ENCODE data around the gene FBXO8.
"Not testable (repeated sequence)": the region's sequence is repeated elsewhere in the genome, so short reads cannot be mapped to it uniquely, and the experiment has no call there.

Gene FBXO8

GRCh38 chr4:174282836-174283506, 496 bp downstream of the FBXO8 start:
- DNase-seq, result peak; percentile 77

GRCh38 chr4:174281901-174282300, 1.6 kb downstream of the FBXO8 start:
- no peak for DNase-seq

GRCh38 chr4:174281182-174281737, 2.2 kb downstream of the FBXO8 start:
- DNase-seq, result no peak

- DNase-seq, result no peak
Observed at GRCh38 chr4:174279433-174280155, 3.9 kb downstream of the FBXO8 start.

GRCh38 chr4:174278467-174278866, 5.0 kb downstream of the FBXO8 start:
- DNase-seq, result no peak

- no peak for DNase-seq
Observed at GRCh38 chr4:174277433-174277832, 6.0 kb downstream of the FBXO8 start.

- DNase-seq, result no peak
Observed at GRCh38 chr4:174275101-174275500, 8.4 kb downstream of the FBXO8 start.

- no peak for DNase-seq
Observed at GRCh38 chr4:174274436-174274835, 9.0 kb downstream of the FBXO8 start.

GRCh38 chr4:174273930-174274329, 9.5 kb downstream of the FBXO8 start:
- DNase-seq, result no peak

GRCh38 chr4:174266416-174266815, 17.1 kb downstream of the FBXO8 start:
- no peak for DNase-seq

GRCh38 chr4:174265916-174266315, 17.6 kb downstream of the FBXO8 start:
- DNase-seq, result no peak

GRCh38 chr4:174263445-174263736, 20.1 kb downstream of the FBXO8 start:
- DNase-seq, result no peak

GRCh38 chr4:174262624-174263444, 20.6 kb downstream of the FBXO8 start:
- DNase-seq, result no peak

GRCh38 chr4:174261432-174261831, 22.0 kb downstream of the FBXO8 start:
- DNase-seq, result not testable (repeated sequence)

- DNase-seq, result no peak
Observed at GRCh38 chr4:174260099-174260498, 23.4 kb downstream of the FBXO8 start.

- no peak for DNase-seq
Observed at GRCh38 chr4:174259580-174259979, 23.9 kb downstream of the FBXO8 start.

GRCh38 chr4:174256277-174256713, 27.2 kb downstream of the FBXO8 start:
- no peak for DNase-seq

- DNase-seq, result no peak
Observed at GRCh38 chr4:174255786-174256185, 27.7 kb downstream of the FBXO8 start.

GRCh38 chr4:174255374-174255773, 28.1 kb downstream of the FBXO8 start:
- no peak for DNase-seq

GRCh38 chr4:174254613-174255012, 28.9 kb downstream of the FBXO8 start:
- DNase-seq, result no peak

GRCh38 chr4:174252412-174252811, 31.1 kb downstream of the FBXO8 start:
- no peak for DNase-seq

- no peak for DNase-seq
Observed at GRCh38 chr4:174248407-174248806, 35.1 kb downstream of the FBXO8 start.

- DNase-seq, result no peak
Observed at GRCh38 chr4:174245714-174246113, 37.8 kb downstream of the FBXO8 start.
